Heart left ventricle (tissue), 16 donors: ENCODE data around the gene MS4A4E. TPM values are rescaled to one million over a fixed set of nuclear protein-coding genes. Genes with fewer than 3 reads are reported as not detected.

Source experiments
- ATAC-seq, 4 donors: fragments of 200-7000 bp; cut with Tn5 transposase; one replicate each; pipeline ENCODE4 v1.9.1; 2020 to 2022; ENCODE audit warnings: moderate library complexity in 4 of 4, mild to moderate bottlenecking in 3 of 4, moderate number of reproducible peaks in 1 of 4
- DNase-seq, 5 donors: peaks; one replicate each; pipeline ENCODE4 v3.0.0-alpha.2; 2020
- H3K27ac ChIP-seq, 12 donors: fragments of 200-600 bp; sonication (generic) in 4 of 12; one replicate each; pipeline versions ENCODE4 v1.5.0 to v1.8.0; 2016 to 2022; ENCODE audit warnings: mild to moderate bottlenecking in 2 of 12
- H3K27me3 ChIP-seq, 9 donors: fragments of 200-600 bp; sonication (generic) in 2 of 9; one replicate each; pipeline versions ENCODE4 v1.5.1 to v1.8.0; 2016 to 2022; ENCODE audit warnings: mild to moderate bottlenecking in 3 of 9
- H3K36me3 ChIP-seq, 9 donors: fragments of 200-600 bp; sonication (generic) in 2 of 9; one replicate each; pipeline versions ENCODE4 v1.5.0 to v1.8.0; 2018 to 2022; ENCODE audit warnings: mild to moderate bottlenecking in 2 of 9
- H3K4me1 ChIP-seq, 12 donors: fragments of 200-600 bp; sonication (generic) in 4 of 12; one replicate each; pipeline versions ENCODE4 v1.5.0 to v1.8.0; 2016 to 2022; ENCODE audit warnings: mild to moderate bottlenecking in 3 of 12
- H3K4me3 ChIP-seq, 12 donors: fragments of 200-600 bp; sonication (generic) in 4 of 12; one replicate each; pipeline versions ENCODE4 v1.5.0 to v1.8.0; 2017 to 2022; ENCODE audit warnings: mild to moderate bottlenecking in 9 of 12, moderate library complexity in 4 of 12
- H3K9me3 ChIP-seq, 12 donors: fragments of 200-600 bp; sonication (generic) in 4 of 12; one replicate each; pipeline versions ENCODE4 v1.5.0 to v1.8.0; 2016 to 2022; ENCODE audit warnings: mild to moderate bottlenecking in 1 of 12
- CTCF ChIP-seq, 12 donors: fragments of 200-600 bp; sonication (generic) in 4 of 12; IDR thresholded peaks; one replicate each; pipeline versions ENCODE4 v1.5.0 to v1.8.0; 2018 to 2022; ENCODE audit warnings: antibody characterized with exemption in 12 of 12, mild to moderate bottlenecking in 5 of 12
- POLR2A ChIP-seq, 2 donors: fragments of 450-650 bp; IDR thresholded peaks; one replicate each; pipeline ENCODE4 v1.6.1; 2017; ENCODE audit warnings: antibody characterized with exemption in 2 of 2, mild to moderate bottlenecking in 2 of 2, moderate library complexity in 2 of 2
- WGBS, 4 donors: extraction: QIAGEN DNeasy Blood & Tissue Kit in 2 of 4; methylation state at CpG; one replicate each; pipeline versions ENCODE4 v1.1.5 to v1.1.7; 2013 to 2018; 5-methylcytosine and 5-hydroxymethylcytosine counted together
- intact Hi-C, 10 donors: fragments of 100-400 bp; cut with DNase I; formaldehyde crosslinking; loops; one replicate each; pipeline versions ENCODE4 v1.11.1 to v1.14.2; 2022
- polyA plus RNA-seq, 2 donors: library from polyadenylated mRNA; stranded (reverse); fragments of 200-250 nt; gene quantifications; one replicate each; pipeline ENCODE4 v1.2.3, GENCODE V29; 2013
- total RNA-seq, 9 donors: library from RNA; depleted of rRNA in 2 of 9; stranded (reverse); fragments of >200 nt in 2 of 9; fragmentation: NEBNext Ultra II Directional in 3 of 9; extraction: Animal tissue kit (Norgen Biotek cat#: 25700) in 3 of 9; gene quantifications; one replicate each; pipeline versions ENCODE4 v1.1.0 to v1.2.4, GENCODE V29; 2016 to 2023
- donor health status: ischemic (EF 13 %, LVEDD 7.1; RV severe dilation, severe dysfunction).
- donor health status: healthy with polysubstance abuse.
- donor health status: DM: no; HTN: yes; CAD: no.
- donor health status: DM: no; HTN: no; CAD: no.
- donor health status: ischemic (EF 25% LVEDD 6.9; RV normal size, moderate dysfunction).
- donor health status: ischemic (EF 25% LVEDD 5.7; RV mildly dilated, moderate dysfunction).
- donor health status: healthy.
- donor health status: DM: yes; HTN: yes; CAD: no.
- donor health status: ischemic (EF 35%, LVEDD 5.7; RV mildly dilated, moderate dysfunction).
- donor health status: nonischemic (EF 11% LVEDD 7.7; RV severe dilation, severe dysfunction).
- donor health status: DM: yes; HTN: yes; CAD: no.
- donor health status: PGD.
- donor health status: ischemic (EF 29% LVEDD 5.4; RV normal size, mild dysfunction).
- donor health status: nonischemic (EF 23%, LVEDD 6.1; RV moderate dilation, normal function).

The MS4A4E gene
- total and polyA plus RNA-seq, 11 donors = 0.18 to 3.4 (median 0.71) TPM; not detected in 1

DNA sequence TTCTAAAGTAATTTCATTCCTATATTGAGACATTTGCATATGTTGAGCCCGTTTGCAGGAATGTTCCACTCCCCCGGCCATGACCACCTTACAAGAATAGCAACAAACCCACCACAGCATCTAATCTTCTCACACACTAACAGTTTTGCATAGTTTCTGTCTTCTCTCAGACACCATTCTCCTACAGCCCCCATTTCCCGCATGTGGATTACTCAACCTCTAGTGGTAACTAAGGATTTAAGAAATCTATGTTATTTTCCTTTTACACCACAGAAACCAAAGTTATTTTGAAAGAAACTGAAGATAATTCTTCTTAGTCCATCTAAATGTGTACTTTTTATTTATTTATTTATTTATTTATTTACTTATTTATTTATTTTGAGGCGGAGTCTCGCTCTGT, 2.3 kb downstream of the MS4A4E start:
- Histone ChIP-seq H3K4me1 (peaks cover 0 to 6% (median 0%) of the 10 kb centered on the region in 12 donors), H3K36me3 (no peaks in the 10 kb centered on the region), H3K27ac (peak overlapping the region in 1 of 12 donors; percentile 88), H3K9me3 (no peaks in the 10 kb centered on the region), H3K4me3 (peak overlapping the region in 1 of 12 donors; percentile 15), H3K27me3 (no peaks in the 10 kb centered on the region)
- WGBS, 4 donors = 77 to 78% (median 77%) methylated on average over 5 of the region's 5 CpGs
- intact Hi-C loops = no loop called here
- ATAC-seq (no peak), DNase-seq (no peak)
- TF ChIP-seq POLR2A (IDR thresholded peaks at IDR 0.05) (no peak), CTCF (IDR thresholded peaks at IDR 0.05) (no peak)

GRCh38 chr11:60235321-60235720, 7.6 kb downstream of the MS4A4E start:
- H3K27me3 ChIP-seq = no peaks in the 10 kb centered on the region
- TF ChIP-seq POLR2A (IDR thresholded peaks at IDR 0.05) (no peak), CTCF (IDR thresholded peaks at IDR 0.05) (no peak)
- 74 to 79% (median 77%) methylated on average over 3 of the region's 3 CpGs for WGBS, 4 donors

DNA sequence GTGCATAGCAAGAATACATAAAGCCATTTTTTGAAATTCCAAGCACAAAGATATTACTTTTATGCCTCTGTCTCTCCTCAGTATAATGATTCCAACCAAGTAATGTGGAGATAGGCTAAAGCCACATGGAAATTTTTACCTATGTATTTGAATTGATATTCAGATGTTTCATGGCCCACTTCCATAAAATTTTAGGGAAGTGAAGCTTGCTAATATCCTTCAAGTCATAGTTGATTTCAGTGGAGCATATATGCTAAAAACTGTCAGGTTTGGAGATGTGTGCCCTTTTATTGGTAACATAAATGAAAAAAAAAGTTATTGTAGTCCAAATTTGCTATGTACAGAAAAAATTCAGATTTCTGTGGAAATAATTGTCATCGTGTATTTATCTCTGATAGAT, 12.3 kb downstream of the MS4A4E start:
- DNase-seq (no peak), ATAC-seq (no peak)
- peak overlapping the region in 1 of 12 donors; percentile 33 for H3K27ac ChIP-seq
- no peak for TF ChIP-seq POLR2A (IDR thresholded peaks at IDR 0.05)
- TF ChIP-seq CTCF (IDR thresholded peaks at IDR 0.05) = no peak
- intact Hi-C loops = no loop called here
- no peaks in the 10 kb centered on the region for H3K27me3 ChIP-seq
- H3K4me3 ChIP-seq = no peak overlapping the region
- H3K36me3 ChIP-seq = peaks cover 0 to 6% (median 0%) of the 10 kb centered on the region in 9 donors
- peaks cover 0 to 23% (median 0%) of the 10 kb centered on the region in 12 donors for H3K4me1 ChIP-seq
- WGBS, 4 donors = 52 to 69% (median 59%) methylated on average over 1 of the region's 1 CpG
- H3K9me3 ChIP-seq = peaks cover 0 to 6% (median 0%) of the 10 kb centered on the region in 12 donors

More at GRCh38 chr11:60235321-60235720, 7.6 kb downstream of the MS4A4E start:
- H3K9me3 ChIP-seq = no peaks in the 10 kb centered on the region
- peak overlapping the region in 1 of 12 donors; percentile 4 for H3K4me3 ChIP-seq
- intact Hi-C loops = no loop called here
- no peaks in the 10 kb centered on the region for H3K36me3 ChIP-seq
- H3K27ac ChIP-seq = peak overlapping the region in 1 of 12 donors; percentile 48
- peaks cover 0 to 18% (median 0%) of the 10 kb centered on the region in 12 donors for H3K4me1 ChIP-seq
- no peak for ATAC-seq
- DNase-seq = no peak

- no peak for TF ChIP-seq POLR2A (IDR thresholded peaks at IDR 0.05)
- TF ChIP-seq CTCF (IDR thresholded peaks at IDR 0.05) = no peak
- 85 to 87% (median 85%) methylated on average over 4 of the region's 4 CpGs for WGBS, 4 donors
- no peaks in the 10 kb centered on the region for H3K4me1 ChIP-seq
- peaks cover 0 to 5% (median 0%) of the 10 kb centered on the region in 12 donors for H3K9me3 ChIP-seq
- H3K36me3 ChIP-seq = no peaks in the 10 kb centered on the region
- H3K27ac ChIP-seq = no peak overlapping the region
- no peak for DNase-seq
- no peaks in the 10 kb centered on the region for H3K27me3 ChIP-seq
- no peak overlapping the region for H3K4me3 ChIP-seq
- intact Hi-C loops = no loop called here
- ATAC-seq = no peak
Observed at GRCh38 chr11:60222141-60222540, 20.8 kb downstream of the MS4A4E start.
